Ishikawa (cell line): ENCODE results near the gene RBBP7.

ENCODE experiments used
- CEBPB ChIP-seq: IDR thresholded peaks from 2 replicates; pipeline ENCODE4 v1.6.1; 2012
- CREB1 ChIP-seq: IDR thresholded peaks from 2 replicates; pipeline ENCODE4 v1.6.1; 2012; ENCODE audit warnings: low read depth
- EGR1 ChIP-seq: IDR thresholded peaks from 2 replicates; pipeline ENCODE4 v1.6.1; 2012
- EP300 ChIP-seq: IDR thresholded peaks from 2 replicates; pipeline ENCODE4 v1.6.1; 2012; ENCODE audit warnings: borderline replicate concordance
- FOXM1 ChIP-seq: IDR thresholded peaks from 2 replicates; pipeline ENCODE4 v1.6.1; 2012; ENCODE audit warnings: low read depth, borderline replicate concordance
- NFIC ChIP-seq: IDR thresholded peaks from 2 replicates; pipeline ENCODE4 v1.6.1; 2012
- RAD21 ChIP-seq: IDR thresholded peaks from 2 replicates; pipeline ENCODE4 v1.6.1; 2012; ENCODE audit warnings: low read depth
- TAF1 ChIP-seq: IDR thresholded peaks from 2 replicates; pipeline ENCODE4 v1.6.1; 2012; ENCODE audit warnings: low read depth, mild to moderate bottlenecking
- TCF12 ChIP-seq: IDR thresholded peaks from 2 replicates; pipeline ENCODE4 v1.6.1; 2012; ENCODE audit warnings: low read depth
- TEAD4 ChIP-seq: IDR thresholded peaks from 2 replicates; pipeline ENCODE4 v1.6.1; 2012
- YY1 ChIP-seq: IDR thresholded peaks from 2 replicates; pipeline ENCODE4 v1.6.1; 2012; ENCODE audit warnings: low read depth
- ZBTB7A ChIP-seq: IDR thresholded peaks from 2 replicates; pipeline ENCODE4 v1.6.1; 2012; ENCODE audit warnings: low read depth
- TF ChIP-seq, protein P1 (sequence below): IDR thresholded peaks from 2 replicates; pipeline ENCODE4 v1.6.1; 2012
- TF ChIP-seq, protein P2 (sequence below): IDR thresholded peaks from 2 replicates; pipeline ENCODE4 v1.6.1; 2012; ENCODE audit warnings: low read depth, mild to moderate bottlenecking
- TF ChIP-seq, protein P3 (sequence below): IDR thresholded peaks from 2 replicates; pipeline ENCODE4 v1.6.1; 2012

Gene RBBP7

DNA sequence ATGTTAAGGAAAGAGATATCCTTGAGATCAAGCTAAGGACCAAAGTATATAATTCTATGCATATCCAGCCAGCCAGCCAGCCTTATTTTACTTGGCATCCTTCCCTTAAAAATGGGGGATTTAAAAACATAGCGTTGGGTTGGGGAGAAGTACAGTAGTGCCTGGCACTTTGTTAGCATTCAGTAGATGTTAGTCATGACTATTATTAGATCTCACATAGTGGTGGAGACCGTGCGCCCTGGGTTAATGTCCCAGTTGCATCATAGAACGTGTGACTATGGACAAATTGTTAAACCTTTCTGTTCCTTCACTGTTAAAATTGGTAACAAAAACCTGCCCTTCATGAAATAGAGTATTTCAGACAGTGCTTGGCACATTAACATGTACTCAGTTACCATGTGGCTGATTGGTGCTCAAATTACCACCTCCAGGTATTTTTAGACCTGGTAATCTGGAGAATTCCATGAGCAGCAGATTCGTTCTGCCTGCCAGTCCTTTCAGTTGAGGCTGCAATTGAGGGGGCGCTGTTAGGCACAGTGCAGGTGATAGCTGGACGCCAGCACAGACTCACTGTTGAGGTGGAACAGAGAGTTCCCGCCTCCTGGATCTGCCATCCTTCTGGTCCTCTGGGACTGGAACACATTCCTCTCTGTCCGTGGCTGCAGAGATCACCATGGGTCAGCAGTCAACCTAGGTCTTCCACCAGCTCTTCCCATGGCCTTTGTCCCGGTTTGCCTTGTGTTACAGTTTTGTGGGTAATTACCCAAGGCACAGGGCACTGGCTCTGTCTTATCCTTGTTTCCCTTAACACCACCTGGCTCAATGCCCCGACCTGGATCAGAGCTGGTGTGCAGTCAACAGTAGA lies 31.7 kb downstream of the RBBP7 start:
- TF ChIP-seq NFIC (no peak), TAF1 (no peak)

DNA sequence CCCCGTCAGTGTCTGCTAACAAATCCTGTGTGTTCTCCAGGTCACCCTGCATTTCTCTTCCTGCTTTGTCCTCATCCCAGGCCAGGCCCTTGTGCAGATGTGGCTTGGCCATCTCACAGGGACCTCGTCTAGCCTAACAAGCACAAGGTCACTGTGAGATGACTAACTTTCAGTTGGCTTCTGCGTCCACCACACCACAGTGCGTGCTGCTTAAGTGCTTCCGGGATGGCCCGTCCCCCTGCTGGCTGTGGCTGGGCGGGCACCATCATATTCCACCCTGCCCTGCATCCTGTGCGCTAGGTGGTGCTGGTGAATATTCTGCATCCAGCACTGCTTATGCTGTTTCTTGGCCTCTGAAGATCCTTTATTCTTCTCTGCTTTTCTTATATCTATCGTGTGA lies 33.8 kb downstream of the RBBP7 start:
- TF ChIP-seq TEAD4, result no peak
- TF ChIP-seq, protein P1, sequence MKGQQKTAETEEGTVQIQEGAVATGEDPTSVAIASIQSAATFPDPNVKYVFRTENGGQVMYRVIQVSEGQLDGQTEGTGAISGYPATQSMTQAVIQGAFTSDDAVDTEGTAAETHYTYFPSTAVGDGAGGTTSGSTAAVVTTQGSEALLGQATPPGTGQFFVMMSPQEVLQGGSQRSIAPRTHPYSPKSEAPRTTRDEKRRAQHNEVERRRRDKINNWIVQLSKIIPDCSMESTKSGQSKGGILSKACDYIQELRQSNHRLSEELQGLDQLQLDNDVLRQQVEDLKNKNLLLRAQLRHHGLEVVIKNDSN, result no peak
- TF ChIP-seq, protein P2, sequence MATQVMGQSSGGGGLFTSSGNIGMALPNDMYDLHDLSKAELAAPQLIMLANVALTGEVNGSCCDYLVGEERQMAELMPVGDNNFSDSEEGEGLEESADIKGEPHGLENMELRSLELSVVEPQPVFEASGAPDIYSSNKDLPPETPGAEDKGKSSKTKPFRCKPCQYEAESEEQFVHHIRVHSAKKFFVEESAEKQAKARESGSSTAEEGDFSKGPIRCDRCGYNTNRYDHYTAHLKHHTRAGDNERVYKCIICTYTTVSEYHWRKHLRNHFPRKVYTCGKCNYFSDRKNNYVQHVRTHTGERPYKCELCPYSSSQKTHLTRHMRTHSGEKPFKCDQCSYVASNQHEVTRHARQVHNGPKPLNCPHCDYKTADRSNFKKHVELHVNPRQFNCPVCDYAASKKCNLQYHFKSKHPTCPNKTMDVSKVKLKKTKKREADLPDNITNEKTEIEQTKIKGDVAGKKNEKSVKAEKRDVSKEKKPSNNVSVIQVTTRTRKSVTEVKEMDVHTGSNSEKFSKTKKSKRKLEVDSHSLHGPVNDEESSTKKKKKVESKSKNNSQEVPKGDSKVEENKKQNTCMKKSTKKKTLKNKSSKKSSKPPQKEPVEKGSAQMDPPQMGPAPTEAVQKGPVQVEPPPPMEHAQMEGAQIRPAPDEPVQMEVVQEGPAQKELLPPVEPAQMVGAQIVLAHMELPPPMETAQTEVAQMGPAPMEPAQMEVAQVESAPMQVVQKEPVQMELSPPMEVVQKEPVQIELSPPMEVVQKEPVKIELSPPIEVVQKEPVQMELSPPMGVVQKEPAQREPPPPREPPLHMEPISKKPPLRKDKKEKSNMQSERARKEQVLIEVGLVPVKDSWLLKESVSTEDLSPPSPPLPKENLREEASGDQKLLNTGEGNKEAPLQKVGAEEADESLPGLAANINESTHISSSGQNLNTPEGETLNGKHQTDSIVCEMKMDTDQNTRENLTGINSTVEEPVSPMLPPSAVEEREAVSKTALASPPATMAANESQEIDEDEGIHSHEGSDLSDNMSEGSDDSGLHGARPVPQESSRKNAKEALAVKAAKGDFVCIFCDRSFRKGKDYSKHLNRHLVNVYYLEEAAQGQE, result no peak
- no peak for TF ChIP-seq NFIC
- TF ChIP-seq RAD21, result no peak
- no peak for TF ChIP-seq ZBTB7A
- TF ChIP-seq EGR1, result no peak
- no peak for TF ChIP-seq TCF12
- no peak for TF ChIP-seq CREB1
- no peak for TF ChIP-seq YY1
- no peak for TF ChIP-seq FOXM1
- TF ChIP-seq, protein P3, sequence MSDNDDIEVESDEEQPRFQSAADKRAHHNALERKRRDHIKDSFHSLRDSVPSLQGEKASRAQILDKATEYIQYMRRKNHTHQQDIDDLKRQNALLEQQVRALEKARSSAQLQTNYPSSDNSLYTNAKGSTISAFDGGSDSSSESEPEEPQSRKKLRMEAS, result no peak
- TF ChIP-seq TAF1, result no peak
- no peak for TF ChIP-seq EP300
- no peak for TF ChIP-seq CEBPB

DNA sequence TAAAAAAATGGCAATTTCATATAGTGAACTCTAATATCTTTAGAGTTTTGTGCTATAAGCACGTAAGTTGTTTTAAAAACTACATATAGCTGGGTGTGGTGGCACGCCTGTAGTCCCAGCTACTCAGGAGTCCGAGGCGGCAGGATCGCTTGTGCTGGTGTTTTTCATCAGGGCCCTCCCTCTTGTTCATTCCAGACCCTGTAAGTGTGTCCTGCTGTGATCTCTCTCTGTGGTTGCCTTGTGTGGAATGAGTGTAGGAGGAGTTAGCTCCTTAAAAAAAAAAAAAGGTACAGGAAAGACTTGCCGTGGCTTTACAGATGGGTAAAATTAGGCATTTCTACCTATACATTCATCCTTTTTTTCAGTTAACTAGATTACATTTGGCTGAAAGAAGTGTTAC lies 35.4 kb downstream of the RBBP7 start:
- TF ChIP-seq TEAD4 (no peak), TCF12 (no peak), CEBPB (no peak), CREB1 (no peak), EP300 (no peak), YY1 (no peak)

DNA sequence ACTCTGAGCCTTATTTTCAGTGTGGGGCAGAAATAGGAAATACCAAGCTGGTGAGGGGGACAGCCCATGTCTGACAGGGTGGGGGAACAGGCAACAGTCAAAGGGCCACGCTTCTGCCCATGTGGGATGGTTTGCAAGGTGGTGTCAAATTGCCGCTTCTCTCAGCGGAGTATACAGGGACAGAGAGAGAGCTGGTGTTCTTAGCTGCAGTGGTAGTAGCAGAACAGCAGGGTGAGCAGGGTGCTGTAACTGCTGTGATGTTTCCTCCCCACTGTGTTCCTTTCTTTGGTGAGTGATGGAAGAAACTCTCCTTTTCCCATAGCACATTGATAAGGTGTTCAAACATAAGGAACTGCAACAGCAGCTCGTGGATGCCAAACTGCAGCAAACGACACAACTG lies 37.9 kb downstream of the RBBP7 start:
- TF ChIP-seq, protein P3, result no peak
- no peak for TF ChIP-seq ZBTB7A
- no peak for TF ChIP-seq CEBPB
- TF ChIP-seq, protein P1, result no peak
- TF ChIP-seq RAD21, result no peak

DNA sequence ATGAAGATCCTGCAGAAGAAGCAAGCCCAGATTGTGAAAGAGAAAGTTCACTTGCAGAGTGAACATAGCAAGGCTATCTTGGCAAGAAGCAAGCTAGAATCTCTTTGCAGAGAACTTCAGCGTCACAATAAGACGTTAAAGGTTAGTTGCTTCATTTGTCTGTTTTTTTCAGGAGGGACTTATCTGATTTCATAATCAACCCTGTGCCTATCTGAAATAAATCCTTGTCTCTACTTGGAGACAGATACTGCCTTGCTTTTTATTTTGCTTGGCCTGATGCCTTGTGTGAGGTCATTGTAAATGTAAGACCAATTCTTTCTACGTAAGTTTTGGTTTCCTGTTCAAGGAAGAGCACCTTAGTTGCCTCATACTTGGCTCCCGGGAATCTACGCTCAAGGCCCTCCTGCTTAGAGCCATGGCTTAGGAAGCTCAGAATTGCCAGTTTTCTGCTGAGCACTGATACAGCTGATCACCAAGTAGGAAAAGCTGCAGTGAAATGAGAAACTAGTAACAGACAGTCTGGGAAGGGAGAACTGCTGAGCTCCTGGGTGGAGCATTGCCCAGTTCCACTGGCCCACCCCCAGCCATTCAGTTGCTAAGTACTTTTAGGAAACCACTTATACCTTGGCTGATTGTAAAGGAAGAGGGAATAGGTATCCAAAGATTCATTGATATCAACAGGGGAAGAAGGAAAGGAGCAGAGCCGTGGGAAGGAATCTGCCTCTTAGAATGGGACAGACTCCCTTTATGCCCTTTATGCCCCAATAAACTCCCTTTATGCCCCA lies 41.8 kb downstream of the RBBP7 start:
- TF ChIP-seq, protein P3, result no peak
- TF ChIP-seq RAD21, result no peak
- TF ChIP-seq TCF12, result no peak
- TF ChIP-seq TAF1, result no peak
- TF ChIP-seq, protein P2, result no peak
- no peak for TF ChIP-seq CREB1
- TF ChIP-seq, protein P1, result no peak
- no peak for TF ChIP-seq ZBTB7A
- no peak for TF ChIP-seq EGR1
- no peak for TF ChIP-seq EP300
- TF ChIP-seq TEAD4, result no peak
- no peak for TF ChIP-seq FOXM1
- TF ChIP-seq CEBPB, result no peak
- TF ChIP-seq NFIC, result no peak
- TF ChIP-seq YY1, result no peak
